DOHH2 (cell line): Measurements from ENCODE around the gene RHBG.

ENCODE experiments used
- H3F3A ChIP-seq: fragments of 200-600 bp; sonication (generic), shearing (Covaris generic); 2 replicates; pipeline ENCODE4 v1.6.0; 2016; ENCODE audit warnings: antibody characterized with exemption, mild to moderate bottlenecking; ENCODE audit not compliant: control insufficient read depth, insufficient read depth
- H3K27ac ChIP-seq: fragments of 200-600 bp; sonication (generic); 2 replicates; pipeline ENCODE4 v1.5.1; 2014; ENCODE audit warnings: low read depth, mild to moderate bottlenecking, low read length, moderate library complexity
- H3K27me3 ChIP-seq: fragments of 200-600 bp; sonication (generic); 2 replicates; pipeline ENCODE4 v1.6.1; 2014; ENCODE audit warnings: mild to moderate bottlenecking, low read length, mixed read lengths; ENCODE audit not compliant: control insufficient read depth
- H3K36me3 ChIP-seq: fragments of 200-600 bp; sonication (generic); 2 replicates; pipeline ENCODE4 v1.6.1; 2014; ENCODE audit warnings: mild to moderate bottlenecking, low read length, moderate library complexity, mixed read lengths; ENCODE audit not compliant: control insufficient read depth
- H3K4me1 ChIP-seq: fragments of 200-600 bp; sonication (generic); 2 replicates; pipeline ENCODE4 v1.6.1; 2014; ENCODE audit warnings: mild to moderate bottlenecking, low read length, mixed read lengths; ENCODE audit not compliant: control insufficient read depth
- H3K4me2 ChIP-seq: fragments of 200-600 bp; sonication (generic); 2 replicates; pipeline ENCODE4 v1.6.0; 2014; ENCODE audit warnings: mild to moderate bottlenecking, low read length, moderate library complexity
- H3K4me3 ChIP-seq: fragments of 200-600 bp; sonication (generic); 2 replicates; pipeline ENCODE4 v1.5.1; 2014; ENCODE audit warnings: mild to moderate bottlenecking, low read length, mixed read lengths
- H3K79me2 ChIP-seq: fragments of 200-600 bp; sonication (generic); 2 replicates; pipeline ENCODE4 v1.6.1; 2014; ENCODE audit warnings: mild to moderate bottlenecking, low read length, mixed read lengths; ENCODE audit not compliant: control insufficient read depth
- H3K9me2 ChIP-seq: fragments of 200-600 bp; sonication (generic); replicated peaks from 2 replicates; pipeline ENCODE4 v1.6.1; 2014; ENCODE audit warnings: mild to moderate bottlenecking, low read length, mixed read lengths; ENCODE audit not compliant: control insufficient read depth
- H3K9me3 ChIP-seq: fragments of 200-600 bp; sonication (generic); 2 replicates; pipeline ENCODE4 v1.6.1; 2014; ENCODE audit warnings: antibody characterized with exemption, low read length, mixed read lengths; ENCODE audit not compliant: control insufficient read depth, insufficient read depth
- H4K20me1 ChIP-seq: fragments of 200-600 bp; sonication (generic); 2 replicates; pipeline ENCODE4 v1.6.0; 2014; ENCODE audit warnings: low read depth, mild to moderate bottlenecking, antibody characterized with exemption, low read length, moderate library complexity; ENCODE audit not compliant: control insufficient read depth, insufficient read depth
- CTCF ChIP-seq: fragments of 200-600 bp; sonication (generic); IDR thresholded peaks from one replicate; pipeline ENCODE4 v1.5.1; 2014; ENCODE audit warnings: antibody characterized with exemption, mild to moderate bottlenecking, low read depth, low read length; ENCODE audit not compliant: poor library complexity, severe bottlenecking
- EZH2phosphoT487 ChIP-seq: fragments of 200-600 bp; sonication (generic); IDR thresholded peaks from 2 replicates; pipeline ENCODE4 v1.6.1; 2017; ENCODE audit warnings: borderline replicate concordance, mild to moderate bottlenecking, antibody characterized with exemption, low read length, moderate library complexity, mixed read lengths

The RHBG gene

GRCh38 chr1:156402331-156403020 lies 33.5 kb downstream of the RHBG start:
- Histone ChIP-seq H3K79me2 (no peaks in the 10 kb centered on the region), H3K27ac (no peak overlapping the region), H3K4me1 (peaks cover 4% of the 10 kb centered on the region; the same call in 1 of the 2 replicates), H3K36me3 (no peaks in the 10 kb centered on the region), H3K27me3 (peaks cover 32% of the 10 kb centered on the region; the same call in 1 of the 2 replicates), H3K9me2 (no peaks in the 10 kb centered on the region), H3F3A (no peaks in the 10 kb centered on the region), H3K4me2 (no peak overlapping the region), H3K9me3 (no peaks in the 10 kb centered on the region), H3K4me3 (no peak overlapping the region), H4K20me1 (no peaks in the 10 kb centered on the region)
- TF ChIP-seq EZH2phosphoT487, result no peak
- TF ChIP-seq CTCF, result no peak

GRCh38 chr1:156405670-156406069 lies 36.7 kb downstream of the RHBG start:
- Histone ChIP-seq H3K4me1 (no peaks in the 10 kb centered on the region), H3F3A (no peaks in the 10 kb centered on the region), H3K36me3 (no peaks in the 10 kb centered on the region), H3K27me3 (peaks cover 35% of the 10 kb centered on the region; the same call in 1 of the 2 replicates), H3K9me2 (no peaks in the 10 kb centered on the region), H3K79me2 (no peaks in the 10 kb centered on the region), H4K20me1 (no peaks in the 10 kb centered on the region), H3K4me3 (no peak overlapping the region), H3K9me3 (no peaks in the 10 kb centered on the region), H3K27ac (no peak overlapping the region), H3K4me2 (no peak overlapping the region)
- no peak for TF ChIP-seq CTCF
- TF ChIP-seq EZH2phosphoT487, result no peak

- Histone ChIP-seq H3K79me2 (no peaks in the 10 kb centered on the region), H3K27me3 (peaks cover 40% of the 10 kb centered on the region; the same call in 1 of the 2 replicates), H3K36me3 (no peaks in the 10 kb centered on the region), H3K4me2 (no peak overlapping the region), H3F3A (no peaks in the 10 kb centered on the region), H3K9me2 (no peaks in the 10 kb centered on the region), H3K4me3 (no peak overlapping the region), H4K20me1 (no peaks in the 10 kb centered on the region), H3K4me1 (no peaks in the 10 kb centered on the region), H3K27ac (no peak overlapping the region), H3K9me3 (no peaks in the 10 kb centered on the region)
- TF ChIP-seq CTCF, result no peak
Observed at GRCh38 chr1:156406251-156406650, 37.2 kb downstream of the RHBG start.
